ENCODE measurements around the gene NPAS4.

The NPAS4 gene

GRCh38 chr11:66475349-66476172 is 54.7 kb downstream of the NPAS4 start:
- no peak for DNase-seq (ENCODE audit: low read depth in 1 of 2, low spot score in 1 of 2)
